Skeletal muscle tissue (tissue), 4 donors: Measurements from ENCODE around the gene JAKMIP1. TPM values are rescaled to one million over a fixed set of nuclear protein-coding genes. Genes with fewer than 3 reads are reported as not detected.

Experiments used
- H3K27ac ChIP-seq: one replicate; pipeline ENCODE4 v1.7.0; 2013; ENCODE audit warnings: mild to moderate bottlenecking, low read depth, low read length, inconsistent platforms
- H3K27me3 ChIP-seq, 3 donors: one replicate each; pipeline ENCODE4 v1.7.0; 2013; ENCODE audit warnings: low read length in 3 of 3; ENCODE audit not compliant: control insufficient read depth in 3 of 3, insufficient read depth in 3 of 3
- H3K36me3 ChIP-seq, 3 donors: one replicate each; pipeline ENCODE4 v1.7.0; 2013; ENCODE audit warnings: low read length in 3 of 3; ENCODE audit not compliant: control insufficient read depth in 3 of 3, insufficient read depth in 3 of 3
- H3K4me1 ChIP-seq, 3 donors: one replicate each; pipeline ENCODE4 v1.7.0; 2013; ENCODE audit warnings: low read length in 3 of 3, mild to moderate bottlenecking in 3 of 3; ENCODE audit not compliant: control insufficient read depth in 3 of 3, insufficient read depth in 3 of 3
- H3K4me3 ChIP-seq, 3 donors: one replicate each; pipeline ENCODE4 v1.7.0; 2013; ENCODE audit warnings: low read length in 3 of 3
- H3K9ac ChIP-seq, 3 donors: one replicate each; pipeline ENCODE4 v1.7.0; 2013; ENCODE audit warnings: low read length in 3 of 3, mild to moderate bottlenecking in 3 of 3, moderate library complexity in 2 of 3, low read depth in 1 of 3
- H3K9me3 ChIP-seq, 3 donors: one replicate each; pipeline ENCODE4 v1.7.0; 2013; ENCODE audit warnings: low read length in 3 of 3; ENCODE audit not compliant: control insufficient read depth in 3 of 3
- total RNA-seq: library from RNA; depleted of rRNA; stranded (reverse); fragments of >200 nt; gene quantifications from one replicate; pipeline ENCODE4 v1.2.3, GENCODE V29; 2014
- donor health status: Osteomylitis.

Gene JAKMIP1
- total RNA-seq, 1 donor from 2014 or later: not detected

GRCh38 chr4:6169239-6169638 is 31.1 kb downstream of the JAKMIP1 start:
- Histone ChIP-seq H3K27me3 (peaks cover under 1 to 3% (median 3%) of the 10 kb centered on the region in 3 donors), H3K9ac (no peak overlapping the region)

GRCh38 chr4:6165766-6166165 is 34.6 kb downstream of the JAKMIP1 start:
- Histone ChIP-seq H3K9me3 (peaks cover 0 to 5% (median 3%) of the 10 kb centered on the region in 3 donors), H3K27ac (no peak overlapping the region), H3K27me3 (peaks cover 0 to 3% (median under 1%) of the 10 kb centered on the region in 3 donors), H3K9ac (no peak overlapping the region), H3K4me3 (no peak overlapping the region), H3K36me3 (no peaks in the 10 kb centered on the region), H3K4me1 (no peaks in the 10 kb centered on the region)

More at GRCh38 chr4:6169239-6169638, 31.1 kb downstream of the JAKMIP1 start:
- Histone ChIP-seq H3K4me1 (no peaks in the 10 kb centered on the region), H3K9me3 (peaks cover 0 to 5% (median under 1%) of the 10 kb centered on the region in 3 donors), H3K27ac (no peak overlapping the region), H3K36me3 (no peaks in the 10 kb centered on the region), H3K4me3 (no peak overlapping the region)

- no peak overlapping the region for H3K9ac ChIP-seq
- H3K4me3 ChIP-seq: no peak overlapping the region
- H3K27ac ChIP-seq: no peak overlapping the region
- no peaks in the 10 kb centered on the region for H3K4me1 ChIP-seq
- peaks cover 0 to 5% (median 3%) of the 10 kb centered on the region in 3 donors for H3K9me3 ChIP-seq
- H3K36me3 ChIP-seq: no peaks in the 10 kb centered on the region
- H3K27me3 ChIP-seq: peaks cover 0 to 6% (median 5%) of the 10 kb centered on the region in 3 donors
Measured at GRCh38 chr4:6162885-6163284, 37.5 kb downstream of the JAKMIP1 start.

GRCh38 chr4:6161921-6162464 is 38.4 kb downstream of the JAKMIP1 start:
- Histone ChIP-seq H3K9me3 (peaks cover 0 to 5% (median 0%) of the 10 kb centered on the region in 3 donors), H3K4me1 (no peaks in the 10 kb centered on the region), H3K27me3 (peaks cover 0 to 11% (median 5%) of the 10 kb centered on the region in 3 donors), H3K36me3 (no peaks in the 10 kb centered on the region), H3K27ac (no peak overlapping the region), H3K4me3 (no peak overlapping the region), H3K9ac (no peak overlapping the region)

- H3K4me1 ChIP-seq: no peaks in the 10 kb centered on the region
- H3K9ac ChIP-seq: no peak overlapping the region
- H3K36me3 ChIP-seq: no peaks in the 10 kb centered on the region
- no peak overlapping the region for H3K4me3 ChIP-seq
- H3K9me3 ChIP-seq: peaks cover 0 to 5% (median 0%) of the 10 kb centered on the region in 3 donors
- peaks cover 0 to 11% (median 4%) of the 10 kb centered on the region in 3 donors for H3K27me3 ChIP-seq
- no peak overlapping the region for H3K27ac ChIP-seq
Measured at GRCh38 chr4:6160536-6160935, 39.8 kb downstream of the JAKMIP1 start.

- Histone ChIP-seq H3K9me3 (no peaks in the 10 kb centered on the region), H3K27ac (no peak overlapping the region), H3K4me1 (no peaks in the 10 kb centered on the region), H3K9ac (no peak overlapping the region), H3K36me3 (no peaks in the 10 kb centered on the region), H3K27me3 (peaks cover 4 to 23% (median 7%) of the 10 kb centered on the region in 3 donors), H3K4me3 (no peak overlapping the region)
Measured at GRCh38 chr4:6157926-6158325, 42.4 kb downstream of the JAKMIP1 start.

GRCh38 chr4:6155996-6156750 is 44.2 kb downstream of the JAKMIP1 start:
- Histone ChIP-seq H3K36me3 (no peaks in the 10 kb centered on the region), H3K9me3 (no peaks in the 10 kb centered on the region), H3K27me3 (peaks cover 7 to 36% (median 8%) of the 10 kb centered on the region in 3 donors), H3K4me3 (no peak overlapping the region), H3K27ac (no peak overlapping the region), H3K9ac (no peak overlapping the region), H3K4me1 (no peaks in the 10 kb centered on the region)

GRCh38 chr4:6154875-6155274 is 45.5 kb downstream of the JAKMIP1 start:
- H3K4me3 ChIP-seq: no peak overlapping the region
- H3K27ac ChIP-seq: no peak overlapping the region
- no peaks in the 10 kb centered on the region for H3K9me3 ChIP-seq
- H3K27me3 ChIP-seq: peaks cover 7 to 41% (median 12%) of the 10 kb centered on the region in 3 donors
- H3K4me1 ChIP-seq: no peaks in the 10 kb centered on the region
- H3K9ac ChIP-seq: no peak overlapping the region
- no peaks in the 10 kb centered on the region for H3K36me3 ChIP-seq

- Histone ChIP-seq H3K27me3 (peaks cover 7 to 41% (median 12%) of the 10 kb centered on the region in 3 donors), H3K4me3 (no peak overlapping the region), H3K9ac (no peak overlapping the region), H3K27ac (no peak overlapping the region), H3K36me3 (no peaks in the 10 kb centered on the region), H3K4me1 (no peaks in the 10 kb centered on the region), H3K9me3 (no peaks in the 10 kb centered on the region)
Measured at GRCh38 chr4:6153874-6154273, 46.5 kb downstream of the JAKMIP1 start.
